ENCODE results near the gene ADORA2A. TPM values are rescaled to one million over a fixed set of nuclear protein-coding genes. Genes with fewer than 3 reads are reported as not detected.

ADORA2A gene
- polyA plus RNA-seq, 3 donors: 0.90 to 2.5 (median 1.1) TPM

DNA sequence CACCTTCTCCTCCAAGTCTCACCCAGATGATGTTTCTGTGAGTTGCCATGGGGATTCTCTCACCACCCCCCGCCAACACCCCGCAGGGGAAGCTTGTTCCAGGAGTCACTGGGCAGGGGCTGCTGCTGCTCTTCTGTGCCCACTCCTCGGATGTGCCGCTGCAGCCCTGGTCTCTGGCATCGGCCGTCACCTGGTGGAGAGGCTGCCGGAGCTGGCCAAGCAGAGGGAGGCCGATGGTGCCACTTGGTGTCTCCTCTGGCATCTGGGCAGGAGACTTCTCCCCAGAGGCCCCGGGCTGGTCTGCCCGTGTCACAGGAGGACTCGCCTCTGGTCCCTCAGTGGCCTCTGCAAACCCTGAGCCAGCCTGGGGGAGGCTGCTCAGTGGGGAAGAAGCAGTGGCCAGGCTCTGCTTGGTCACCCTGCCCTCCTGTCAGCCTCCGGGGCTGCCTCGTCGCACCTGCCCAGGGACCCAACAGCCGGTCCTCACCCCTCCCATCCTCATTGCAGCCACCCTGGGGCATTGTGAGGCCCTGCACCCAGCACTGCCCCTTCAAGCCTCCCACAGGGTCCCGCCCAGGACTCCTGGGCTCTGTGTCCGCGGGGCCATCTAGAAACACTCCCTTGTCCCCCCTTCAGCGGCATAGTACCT is 424 bp upstream of the ADORA2A start:
- 78 to 88% (median 85%) methylated on average over 19 of the region's 19 CpGs for WGBS, 3 donors
- no peak overlapping the region for H3K27ac ChIP-seq (ENCODE audit: low read depth, low read length)

DNA sequence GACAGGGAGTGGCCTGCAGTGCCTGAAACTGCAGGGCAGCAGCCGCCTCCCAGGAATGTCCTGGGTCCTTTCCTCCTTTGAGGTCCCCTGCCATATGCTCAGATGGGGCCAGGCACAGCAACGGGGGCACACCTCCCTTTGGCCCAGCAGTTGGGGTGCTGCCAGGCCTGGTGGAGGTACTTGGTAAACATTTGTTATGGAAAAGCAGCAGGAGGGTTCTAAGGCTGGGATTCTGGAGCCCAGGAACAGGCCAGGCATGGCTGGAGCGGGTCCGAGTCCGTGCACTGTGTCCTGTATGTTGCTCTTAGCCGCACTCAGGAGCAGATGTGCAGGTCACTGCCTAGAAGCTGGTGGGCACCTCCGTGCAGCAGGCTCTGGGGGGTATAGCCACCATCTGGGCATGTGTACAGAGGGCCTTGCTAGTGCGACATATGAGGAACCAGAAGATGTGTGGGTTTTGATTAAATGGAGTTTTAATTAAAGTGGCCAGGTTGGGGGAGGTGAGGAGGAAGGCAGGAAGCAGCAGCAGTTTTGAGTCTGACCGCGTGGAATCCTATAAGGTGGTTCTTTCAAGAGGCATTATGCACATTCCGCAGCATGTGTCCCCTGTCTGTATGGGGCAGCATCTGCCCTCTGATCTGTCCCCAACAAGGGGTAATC is 1.5 kb downstream of the ADORA2A start:
- 48 to 76% (median 58%) methylated on average over 11 of the region's 11 CpGs for WGBS, 3 donors
- H3K27ac ChIP-seq (ENCODE audit: low read depth, low read length): no peak overlapping the region

DNA sequence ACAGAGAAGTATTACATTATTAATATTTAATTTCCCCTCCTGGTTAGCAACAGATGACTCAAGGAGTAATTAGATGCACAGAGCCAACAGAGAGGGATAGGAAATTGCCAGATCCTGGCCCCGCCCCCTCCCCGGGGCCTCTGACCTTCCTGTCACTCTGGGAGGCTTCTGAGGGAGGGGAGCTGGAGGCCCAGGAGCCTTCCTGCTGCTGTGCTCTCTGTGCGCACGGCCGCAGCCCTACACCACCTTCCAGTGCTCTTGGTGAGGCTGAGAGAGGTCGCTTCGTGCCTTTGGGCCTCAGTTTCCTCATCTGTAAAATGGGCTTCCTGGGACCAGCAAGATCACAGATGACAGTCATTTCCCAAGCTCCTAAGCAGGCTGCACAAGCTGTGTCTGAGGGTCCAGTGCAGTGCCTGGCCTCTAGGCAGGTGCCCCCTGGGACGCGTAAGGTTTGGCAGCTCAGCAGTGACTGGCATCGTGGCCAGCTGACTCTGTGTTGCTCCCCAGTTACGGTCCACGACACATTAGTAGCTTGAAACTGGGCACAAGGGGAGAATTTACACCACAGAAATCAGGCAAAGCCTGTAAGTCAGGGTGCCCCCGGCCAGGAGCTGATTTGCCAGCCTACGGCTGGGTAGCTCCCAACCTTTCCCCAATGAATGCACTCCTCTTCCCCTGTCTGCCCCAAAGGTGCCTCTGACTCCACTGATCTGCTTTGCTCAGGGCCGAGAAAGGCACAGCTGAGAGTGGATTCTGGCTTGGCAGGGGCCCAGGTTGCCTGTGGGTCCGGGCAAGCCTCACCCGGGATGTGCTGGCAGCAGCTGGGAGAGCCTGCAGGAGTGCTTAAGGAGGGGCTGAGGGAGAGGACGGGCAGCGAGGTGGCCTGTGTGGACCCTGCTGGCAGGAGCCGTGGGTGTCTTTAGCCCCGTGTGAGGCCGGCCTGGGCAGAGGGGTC is 2.3 kb downstream of the ADORA2A start:
- H3K27ac ChIP-seq (ENCODE audit: low read depth, low read length): no peak overlapping the region
- 64 to 78% (median 71%) methylated on average over 22 of the region's 22 CpGs for WGBS, 3 donors

DNA sequence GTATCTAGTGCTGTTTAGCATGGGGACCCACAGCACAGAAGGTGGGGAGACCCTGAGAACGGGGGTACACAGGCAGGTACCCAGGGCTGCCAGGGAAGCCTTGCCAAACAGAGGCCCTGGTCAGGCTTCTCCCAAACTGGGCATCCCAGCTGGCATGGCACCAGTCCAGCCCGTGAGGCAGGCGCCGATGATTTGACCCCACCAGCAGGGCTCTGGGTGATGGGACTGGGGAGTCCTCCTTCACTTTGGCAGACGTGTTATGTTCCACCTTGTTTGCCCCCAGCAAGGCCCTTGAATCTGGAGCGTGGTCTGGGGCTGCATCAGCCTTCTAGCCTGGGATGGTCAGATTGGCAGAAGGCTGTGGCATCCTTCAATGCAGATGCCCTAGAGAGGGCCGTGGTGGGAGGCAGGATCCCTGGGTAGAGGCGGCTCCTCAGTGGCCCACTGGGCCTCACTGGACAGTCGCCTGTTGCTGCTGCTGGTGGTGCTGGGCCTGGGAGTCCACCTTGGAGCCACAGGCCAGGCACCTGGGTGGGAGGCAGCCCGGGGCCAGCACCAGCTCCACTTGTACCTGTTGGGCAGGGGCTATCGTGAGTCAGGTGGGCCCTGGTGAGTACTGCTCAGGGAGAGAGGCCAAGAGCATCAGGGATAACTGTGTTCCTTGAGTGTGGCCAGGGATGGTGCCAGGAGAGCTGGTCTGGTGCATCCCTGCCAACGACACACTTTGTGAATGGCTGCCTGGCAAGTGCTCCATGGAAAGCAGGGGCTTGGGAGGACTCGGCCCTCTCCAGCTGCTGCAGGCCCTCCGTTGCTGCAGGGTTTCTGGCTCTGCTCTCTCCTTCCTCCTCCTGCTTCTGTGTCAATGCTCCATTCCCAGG is 3.3 kb downstream of the ADORA2A start:
- H3K27ac ChIP-seq (ENCODE audit: low read depth, low read length): no peak overlapping the region
- 89 to 92% (median 89%) methylated on average over 14 of the region's 14 CpGs for WGBS, 3 donors

DNA sequence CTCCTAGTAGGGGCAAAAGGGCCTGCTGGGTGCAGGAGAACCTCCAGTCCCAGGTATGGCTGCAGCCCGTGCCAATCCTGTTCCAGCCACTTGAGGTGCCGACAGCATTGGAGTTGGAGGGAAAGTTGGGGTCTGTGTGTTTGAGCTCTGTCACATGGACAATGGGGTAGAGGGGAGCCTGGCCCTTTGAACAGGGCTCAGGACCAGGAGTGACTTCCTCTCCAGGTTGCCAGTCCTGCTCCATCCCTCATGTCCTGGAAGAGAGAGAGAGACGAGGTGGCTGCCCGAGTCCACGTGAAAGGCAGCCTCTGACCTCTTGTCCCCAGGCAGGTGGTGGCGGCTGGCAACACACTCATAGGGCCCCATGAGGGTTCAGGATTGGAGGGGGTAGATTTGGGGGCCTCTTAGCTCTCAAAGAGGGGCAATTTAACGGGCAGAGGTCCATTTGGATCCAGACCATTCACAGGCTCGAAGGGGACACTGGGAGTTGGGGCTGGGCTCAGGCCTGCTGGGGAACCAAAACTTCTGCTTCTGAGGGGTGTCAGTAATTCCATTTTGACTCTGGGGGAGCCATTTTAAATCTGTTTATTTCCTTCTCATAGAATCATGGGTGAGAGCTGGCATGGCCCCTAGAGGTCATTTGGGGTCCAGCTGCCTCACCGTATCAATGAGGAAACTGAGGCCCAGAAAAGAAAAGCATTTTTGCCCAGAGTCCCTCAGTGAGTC is 4.1 kb downstream of the ADORA2A start:
- 86 to 91% (median 89%) methylated on average over 9 of the region's 9 CpGs for WGBS, 3 donors
- no peak overlapping the region for H3K27ac ChIP-seq (ENCODE audit: low read depth, low read length)

DNA sequence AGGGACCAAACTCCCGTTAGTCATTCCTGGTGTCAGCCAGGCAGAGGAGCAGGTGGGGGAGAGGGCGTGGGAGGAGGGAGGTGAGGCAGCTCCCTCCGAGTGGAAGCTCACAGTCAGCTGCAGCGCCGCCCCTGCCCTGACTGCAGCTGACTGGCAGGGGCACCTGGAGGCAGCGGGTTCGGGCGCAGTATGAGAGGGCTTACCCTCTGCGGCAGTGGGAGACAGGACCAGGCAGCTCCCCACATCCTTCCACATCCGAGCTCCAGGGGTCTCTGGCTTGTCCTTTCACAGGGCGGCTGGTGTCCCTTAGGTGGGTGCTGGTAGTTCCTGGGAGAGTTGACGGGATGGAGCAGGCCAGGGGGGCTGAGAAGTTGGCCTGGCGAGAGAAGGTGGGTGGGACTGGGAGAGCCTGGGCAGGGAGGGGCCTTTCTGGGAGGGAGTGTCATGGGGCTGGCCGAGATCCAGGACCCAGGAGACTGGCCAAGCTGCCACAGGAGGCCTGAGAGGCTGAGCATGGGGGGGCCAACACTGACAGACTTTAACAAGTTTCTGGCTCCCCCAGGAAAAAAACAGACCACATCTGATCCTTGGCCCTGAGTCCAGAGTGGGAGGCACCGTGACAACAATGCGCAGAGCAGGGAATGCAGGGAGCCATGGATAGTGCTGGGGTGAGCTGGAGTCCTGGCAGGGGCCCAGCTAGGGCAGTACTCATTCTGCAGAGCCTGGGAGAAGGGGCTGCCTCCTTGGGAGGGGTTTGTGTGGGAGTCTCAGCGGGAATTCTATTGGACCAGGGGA is 4.9 kb downstream of the ADORA2A start:
- WGBS, 3 donors: 69% methylated on average over 16 to 17 of the region's 17 CpGs
- H3K27ac ChIP-seq (ENCODE audit: low read depth, low read length): no peak overlapping the region

DNA sequence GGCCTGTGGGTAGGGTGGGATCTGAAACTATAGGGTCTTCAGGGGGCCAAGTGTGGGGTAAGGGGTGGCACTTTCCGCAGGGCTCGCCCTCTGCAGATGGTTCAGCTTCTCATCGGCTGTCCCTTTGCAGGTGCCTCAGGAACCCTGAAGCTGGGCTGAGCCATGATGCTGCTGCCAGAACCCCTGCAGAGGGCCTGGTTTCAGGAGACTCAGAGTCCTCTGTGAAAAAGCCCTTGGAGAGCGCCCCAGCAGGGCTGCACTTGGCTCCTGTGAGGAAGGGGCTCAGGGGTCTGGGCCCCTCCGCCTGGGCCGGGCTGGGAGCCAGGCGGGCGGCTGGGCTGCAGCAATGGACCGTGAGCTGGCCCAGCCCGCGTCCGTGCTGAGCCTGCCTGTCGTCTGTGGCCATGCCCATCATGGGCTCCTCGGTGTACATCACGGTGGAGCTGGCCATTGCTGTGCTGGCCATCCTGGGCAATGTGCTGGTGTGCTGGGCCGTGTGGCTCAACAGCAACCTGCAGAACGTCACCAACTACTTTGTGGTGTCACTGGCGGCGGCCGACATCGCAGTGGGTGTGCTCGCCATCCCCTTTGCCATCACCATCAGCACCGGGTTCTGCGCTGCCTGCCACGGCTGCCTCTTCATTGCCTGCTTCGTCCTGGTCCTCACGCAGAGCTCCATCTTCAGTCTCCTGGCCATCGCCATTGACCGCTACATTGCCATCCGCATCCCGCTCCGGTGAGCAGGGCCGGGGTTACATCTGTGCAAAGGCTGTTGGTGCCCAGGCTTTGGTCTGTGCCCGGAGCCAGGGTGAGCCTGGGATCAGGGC is 5.8 kb downstream of the ADORA2A start:
- H3K27ac ChIP-seq (ENCODE audit: low read depth, low read length): no peak overlapping the region
- 91 to 94% (median 93%) methylated on average over 34 of the region's 34 CpGs for WGBS, 3 donors

DNA sequence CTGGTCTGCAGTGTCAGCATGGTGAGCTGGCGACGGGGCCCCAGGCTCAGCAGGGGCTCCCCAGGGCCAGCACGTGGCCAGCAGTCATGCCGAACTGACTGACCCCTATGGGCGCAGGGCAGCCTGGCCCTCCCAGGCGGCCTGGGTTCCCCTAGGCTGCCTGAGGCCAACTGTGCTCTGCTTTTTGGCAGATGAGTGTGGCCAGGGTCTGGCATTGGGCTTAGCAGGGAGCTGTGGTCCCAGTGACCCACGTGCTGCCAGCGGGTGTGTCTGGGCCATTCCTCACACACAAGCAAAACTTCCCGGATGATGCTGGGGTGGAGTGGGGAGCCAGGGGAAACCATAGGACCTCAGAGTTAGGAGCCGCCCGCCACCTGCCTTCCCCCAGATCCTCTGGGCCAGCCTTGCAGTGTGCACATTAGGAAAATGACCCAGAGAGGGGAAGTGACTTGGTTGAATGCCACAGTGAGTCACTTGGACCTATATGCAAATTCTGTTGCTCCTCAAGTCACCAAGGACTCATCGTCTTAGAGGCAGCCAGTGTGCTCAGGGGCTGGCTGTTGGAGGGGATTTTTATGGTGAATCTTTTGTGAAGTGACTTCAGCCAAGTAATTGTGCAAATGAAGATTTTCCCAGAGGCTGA is 6.5 kb downstream of the ADORA2A start:
- no peak overlapping the region for H3K27ac ChIP-seq (ENCODE audit: low read depth, low read length)

DNA sequence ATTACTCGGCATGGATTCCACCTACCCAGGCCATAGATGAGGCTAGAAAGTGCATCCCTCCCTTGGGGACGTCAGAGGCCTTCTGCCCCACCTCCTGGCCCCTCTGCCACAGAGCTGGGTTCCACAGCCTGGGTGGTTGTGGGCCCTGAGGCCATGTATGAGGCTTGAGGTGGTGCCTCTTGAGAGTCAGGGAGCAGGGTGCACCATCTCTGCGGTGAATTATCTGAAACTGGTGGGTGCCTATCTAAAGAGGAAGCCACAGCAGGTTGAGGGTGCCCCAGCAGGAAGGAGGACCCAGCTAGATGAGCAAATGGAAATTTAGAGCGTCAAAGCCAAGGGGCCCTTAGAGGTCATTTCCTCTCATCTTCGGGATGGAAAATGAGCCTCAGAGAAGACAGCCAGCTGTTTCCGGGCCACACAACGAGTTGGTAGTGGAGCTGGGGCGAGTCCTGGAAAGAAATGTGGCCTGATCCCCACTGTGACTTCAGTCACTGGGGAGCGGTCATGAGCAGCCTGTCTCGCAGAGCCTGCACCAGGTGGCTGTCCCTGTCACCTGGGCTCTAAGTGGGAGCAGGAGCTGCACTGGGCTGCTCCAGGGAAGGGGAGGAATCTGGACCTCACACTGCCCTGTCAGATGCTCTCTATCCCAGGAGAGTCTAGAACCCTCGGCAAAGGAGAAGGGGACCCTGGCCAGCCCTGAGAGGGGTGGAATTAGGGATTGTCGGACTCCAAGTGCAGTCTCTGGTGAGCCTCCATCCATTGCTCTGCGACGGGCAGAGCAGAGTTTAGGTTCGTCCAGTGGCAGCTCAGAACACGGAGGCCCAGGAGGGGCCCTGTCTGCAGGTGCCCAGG is 7.3 kb downstream of the ADORA2A start:
- peak overlapping the region; percentile 77 for H3K27ac ChIP-seq (ENCODE audit: low read depth, low read length)
- WGBS, 3 donors: 44 to 75% (median 47%) methylated on average over 16 of the region's 16 CpGs

More for the DNA sequence above, 6.5 kb downstream of the ADORA2A start:
- WGBS, 3 donors: 60 to 81% (median 65%) methylated on average over 12 of the region's 12 CpGs

DNA sequence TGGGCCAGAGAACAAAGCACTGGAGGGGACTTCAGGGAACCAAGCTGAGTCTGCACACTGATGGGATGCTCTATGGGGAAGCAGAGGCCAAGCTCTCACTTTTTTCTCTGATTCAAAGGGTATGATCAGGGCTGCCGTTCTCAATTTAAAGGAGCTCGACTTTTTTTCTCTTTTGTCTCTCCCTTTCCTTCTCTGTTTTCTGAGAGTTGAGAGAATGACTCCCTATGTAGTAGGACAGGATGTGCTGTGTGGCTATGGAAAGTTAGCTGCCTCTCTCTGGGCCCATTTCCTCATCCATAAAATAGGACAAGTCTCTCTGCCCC is 7.9 kb downstream of the ADORA2A start:
- 83 to 87% (median 85%) methylated on average over 2 of the region's 2 CpGs for WGBS, 3 donors
- no peak overlapping the region for H3K27ac ChIP-seq (ENCODE audit: low read depth, low read length)

DNA sequence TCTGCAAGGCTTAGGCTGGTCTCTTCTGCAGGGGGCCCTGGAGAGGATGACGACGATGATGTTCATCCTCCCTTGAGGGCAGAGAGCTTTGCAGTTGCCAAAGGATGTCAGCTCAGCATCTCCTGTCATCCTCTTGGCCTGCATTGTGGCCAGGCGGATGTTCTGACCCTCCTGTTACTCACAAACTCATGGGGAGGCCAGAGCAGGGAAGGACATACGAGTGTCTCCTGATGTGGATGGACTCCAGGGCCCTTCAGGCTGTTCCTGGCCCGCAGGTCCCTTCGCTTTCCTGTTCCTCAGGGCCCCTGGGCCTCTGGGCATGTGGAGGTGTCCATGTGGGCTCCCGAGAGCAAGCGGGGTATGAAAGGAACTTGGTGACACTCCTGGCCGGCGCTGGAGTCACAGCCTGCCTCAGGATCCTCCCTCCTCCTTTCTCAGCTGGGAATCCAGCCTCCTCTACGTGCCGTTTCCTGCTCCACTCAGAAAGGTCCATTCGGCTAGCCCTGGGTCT is 8.5 kb downstream of the ADORA2A start:
- WGBS, 3 donors: 72 to 81% (median 77%) methylated on average over 13 of the region's 13 CpGs
- no peak overlapping the region for H3K27ac ChIP-seq (ENCODE audit: low read depth, low read length)

DNA sequence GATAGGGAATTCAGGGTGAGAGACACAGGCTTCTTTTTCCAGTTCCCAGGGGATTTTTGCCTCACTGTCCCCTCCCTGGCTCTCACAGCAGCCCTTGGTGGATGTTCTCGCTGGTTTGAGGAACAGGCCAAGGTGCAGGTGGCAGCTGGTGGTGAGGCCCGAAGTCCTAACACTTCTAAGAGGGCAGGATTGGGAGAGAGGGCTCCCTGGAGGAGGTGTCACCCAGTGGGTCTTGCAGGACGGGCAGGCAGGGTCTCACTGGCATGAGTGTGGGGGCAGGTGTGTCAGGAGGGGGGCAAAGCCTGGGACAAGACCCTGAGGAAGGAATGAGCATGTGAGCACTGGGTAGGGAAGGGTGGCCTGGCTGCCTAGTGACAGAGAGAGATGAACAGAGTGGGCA is 9.2 kb downstream of the ADORA2A start:
- WGBS, 3 donors: 83 to 94% (median 84%) methylated on average over 3 of the region's 3 CpGs
- no peak overlapping the region for H3K27ac ChIP-seq (ENCODE audit: low read depth, low read length)

DNA sequence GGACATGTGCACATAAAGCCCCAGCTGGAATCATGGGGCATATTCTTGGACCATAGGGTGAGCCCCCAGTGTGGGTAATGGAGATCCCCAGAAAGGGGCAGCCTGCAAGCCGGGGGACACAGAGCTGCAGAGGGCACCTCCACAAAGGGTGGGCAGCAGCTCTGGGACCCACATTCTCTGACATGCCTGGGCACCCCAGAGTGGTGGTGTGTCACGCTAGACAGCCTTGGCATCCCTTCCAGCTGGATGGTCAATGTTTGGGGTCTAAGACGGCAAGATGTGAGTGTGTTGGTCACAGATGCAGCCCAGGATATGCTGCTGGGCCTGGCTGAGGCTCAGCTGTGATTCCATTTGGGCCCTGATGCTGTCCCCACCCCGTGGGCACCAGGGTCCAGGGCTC is 9.7 kb downstream of the ADORA2A start:
- 91 to 99% (median 94%) methylated on average over 4 of the region's 4 CpGs for WGBS, 3 donors
- no peak overlapping the region for H3K27ac ChIP-seq (ENCODE audit: low read depth, low read length)

DNA sequence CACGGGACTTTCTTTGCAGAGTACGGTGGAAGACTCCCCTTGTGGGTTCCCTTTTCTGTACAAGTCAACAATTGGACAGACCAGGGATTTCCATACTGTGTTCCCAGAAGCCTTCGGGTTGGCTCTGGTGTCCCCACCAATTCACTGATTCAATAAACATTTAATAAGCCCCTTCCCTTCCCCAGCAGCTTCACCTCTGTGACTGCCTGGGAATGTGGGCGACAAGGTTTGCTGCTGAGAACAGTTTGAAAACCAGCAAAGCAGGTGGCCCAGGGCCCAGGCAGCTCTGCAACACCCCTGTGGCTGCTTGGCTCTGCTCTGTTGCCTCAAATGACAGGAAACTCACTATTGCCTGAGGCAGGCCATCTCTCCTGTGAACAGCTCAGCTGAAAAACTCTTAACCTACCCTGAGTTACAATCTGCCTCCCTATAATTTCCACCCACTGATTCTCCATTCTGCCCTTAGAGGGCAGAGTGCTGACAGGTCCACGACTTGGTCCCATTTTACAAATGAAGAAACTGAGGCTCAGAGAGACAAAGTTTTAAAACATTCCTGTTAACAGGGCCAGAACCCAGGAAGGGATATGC is 10.4 kb downstream of the ADORA2A start:
- 89 to 91% (median 89%) methylated on average over 5 of the region's 5 CpGs for WGBS, 3 donors
- H3K27ac ChIP-seq (ENCODE audit: low read depth, low read length): no peak overlapping the region

All from adipose tissue (tissue), 3 donors.